Fibroblast of lung (primary cell): Measurements from ENCODE around the gene CPNE8. TPM values are rescaled to one million over a fixed set of nuclear protein-coding genes. Genes with fewer than 3 reads are reported as not detected.

Experiments
- DNase-seq, 2 donors: peaks; one replicate each; pipeline versions ENCODE4 v3.0.0 to v3.0.0-alpha.2; 2010; ENCODE audit warnings: low read depth in 2 of 2
- H2AFZ ChIP-seq: 2 replicates; pipeline ENCODE4 v1.5.1; 2012; ENCODE audit warnings: low read length, control low read depth, inconsistent platforms
- H3K27ac ChIP-seq: 2 replicates; pipeline ENCODE4 v1.5.1; 2011; ENCODE audit warnings: low read length, control low read depth; ENCODE audit not compliant: insufficient read depth
- H3K27me3 ChIP-seq: 2 replicates; pipeline ENCODE4 v1.5.1; 2011; ENCODE audit warnings: mild to moderate bottlenecking, low read length; ENCODE audit not compliant: control insufficient read depth, insufficient read depth
- H3K36me3 ChIP-seq: 2 replicates; pipeline ENCODE4 v1.5.1; 2011; ENCODE audit warnings: low read length; ENCODE audit not compliant: control insufficient read depth, insufficient read depth
- H3K4me1 ChIP-seq: 2 replicates; pipeline ENCODE4 v1.5.1; 2011; ENCODE audit warnings: low read length; ENCODE audit not compliant: control insufficient read depth, insufficient read depth; ENCODE audit errors: extremely low read depth
- H3K4me2 ChIP-seq: 2 replicates; pipeline ENCODE4 v1.5.1; 2011; ENCODE audit warnings: low read length, control low read depth; ENCODE audit not compliant: insufficient read depth; ENCODE audit errors: extremely low read depth
- H3K4me3 ChIP-seq, 4 experiments: fragments of 200-600 bp in 1 of 4; sonication (generic) in 1 of 4; replicated peaks in 1 of 4; 2 replicates each; pipeline ENCODE4 v1.5.1; 2011 to 2016; ENCODE audit warnings: low read length in 4 of 4, low read depth in 3 of 4, mild to moderate bottlenecking in 3 of 4, control low read depth in 2 of 4, inconsistent platforms in 1 of 4, mixed read lengths in 1 of 4; ENCODE audit not compliant: insufficient read depth in 1 of 4; ENCODE audit errors: control extremely low read depth in 1 of 4
- H3K79me2 ChIP-seq: 2 replicates; pipeline ENCODE4 v1.5.1; 2012; ENCODE audit warnings: mild to moderate bottlenecking, low read length, inconsistent platforms; ENCODE audit not compliant: control insufficient read depth, insufficient read depth
- H3K9ac ChIP-seq: 2 replicates; pipeline ENCODE4 v1.5.1; 2011; ENCODE audit warnings: mild to moderate bottlenecking, low read length, control low read depth; ENCODE audit not compliant: insufficient read depth
- H3K9me3 ChIP-seq: 2 replicates; pipeline ENCODE4 v1.5.1; 2012; ENCODE audit warnings: low read depth, low read length; ENCODE audit not compliant: control insufficient read depth, insufficient read depth
- H4K20me1 ChIP-seq: 2 replicates; pipeline ENCODE4 v1.5.1; 2011; ENCODE audit warnings: low read length; ENCODE audit not compliant: control insufficient read depth, insufficient read depth; ENCODE audit errors: extremely low read depth
- EZH2 ChIP-seq: IDR thresholded peaks from 2 replicates; pipeline ENCODE4 v1.5.1; 2012; ENCODE audit warnings: low read length, control low read depth, mild to moderate bottlenecking; ENCODE audit errors: missing control alignments
- polyA plus RNA-seq, 2 donors: library from polyadenylated mRNA; depleted of rRNA in 1 of 2; stranded (reverse) in 1 of 2; unstranded in 1 of 2; fragments of >200 nt; gene quantifications; 2 replicates each; pipeline ENCODE4 v1.2.1, GENCODE V29; 2011 to 2012; ENCODE audit warnings: missing spikeins in 1 of 2
- total RNA-seq: library from RNA; depleted of rRNA; stranded (reverse); fragments of >200 nt; gene quantifications from 2 replicates; pipeline ENCODE4 v1.2.1, GENCODE V29; 2014
- TF ChIP-seq, protein P1 (sequence below), 2 donors: IDR thresholded peaks in 1 of 2; conservative IDR thresholded peaks in 1 of 2; 1 replicate in 1 of 2; 2 replicates in 1 of 2; pipeline ENCODE4 v1.5.1; 2011 to 2012; ENCODE audit warnings: low read length in 2 of 2, control low read depth in 1 of 2, inconsistent platforms in 1 of 2, low read depth in 1 of 2, mild to moderate bottlenecking in 1 of 2

The CPNE8 gene
- total and polyA plus RNA-seq, 2 donors (not counting 1 experiment from before 2014, with no cell fraction given), result 9.8 to 13.4 TPM

DNA sequence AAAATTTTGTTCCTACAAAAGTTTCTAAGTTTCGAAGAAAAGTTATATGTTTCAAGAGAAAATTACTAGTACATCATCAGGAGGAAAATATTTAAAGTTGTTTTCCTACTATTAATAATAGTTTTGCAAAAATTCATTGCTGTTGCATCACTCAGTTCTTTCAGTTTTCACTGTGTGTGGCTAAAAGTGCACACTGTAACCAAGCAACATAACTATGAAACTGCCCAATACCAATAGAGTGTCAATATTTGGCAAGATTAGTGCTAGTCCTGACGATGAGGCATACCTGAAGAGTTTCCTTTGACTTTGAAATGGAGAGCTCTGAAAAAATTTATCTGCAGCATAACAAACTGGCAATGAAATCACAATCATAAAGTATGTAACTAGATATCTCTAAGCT is 194.3 kb downstream of the CPNE8 start:
- Histone ChIP-seq H2AFZ (no peak overlapping the region), H3K79me2 (no peaks in the 10 kb centered on the region), H3K9me3 (no peaks in the 10 kb centered on the region), H4K20me1 (no peaks in the 10 kb centered on the region), H3K9ac (no peak overlapping the region), H3K4me2 (no peak overlapping the region), H3K36me3 (no peaks in the 10 kb centered on the region), H3K4me1 (no peaks in the 10 kb centered on the region), H3K4me3 (no peak overlapping the region), H3K27me3 (no peaks in the 10 kb centered on the region), H3K27ac (no peak overlapping the region)
- TF ChIP-seq, protein P1, sequence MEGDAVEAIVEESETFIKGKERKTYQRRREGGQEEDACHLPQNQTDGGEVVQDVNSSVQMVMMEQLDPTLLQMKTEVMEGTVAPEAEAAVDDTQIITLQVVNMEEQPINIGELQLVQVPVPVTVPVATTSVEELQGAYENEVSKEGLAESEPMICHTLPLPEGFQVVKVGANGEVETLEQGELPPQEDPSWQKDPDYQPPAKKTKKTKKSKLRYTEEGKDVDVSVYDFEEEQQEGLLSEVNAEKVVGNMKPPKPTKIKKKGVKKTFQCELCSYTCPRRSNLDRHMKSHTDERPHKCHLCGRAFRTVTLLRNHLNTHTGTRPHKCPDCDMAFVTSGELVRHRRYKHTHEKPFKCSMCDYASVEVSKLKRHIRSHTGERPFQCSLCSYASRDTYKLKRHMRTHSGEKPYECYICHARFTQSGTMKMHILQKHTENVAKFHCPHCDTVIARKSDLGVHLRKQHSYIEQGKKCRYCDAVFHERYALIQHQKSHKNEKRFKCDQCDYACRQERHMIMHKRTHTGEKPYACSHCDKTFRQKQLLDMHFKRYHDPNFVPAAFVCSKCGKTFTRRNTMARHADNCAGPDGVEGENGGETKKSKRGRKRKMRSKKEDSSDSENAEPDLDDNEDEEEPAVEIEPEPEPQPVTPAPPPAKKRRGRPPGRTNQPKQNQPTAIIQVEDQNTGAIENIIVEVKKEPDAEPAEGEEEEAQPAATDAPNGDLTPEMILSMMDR (conservative IDR thresholded peaks at IDR 0.05 in 1 of 2, IDR thresholded peaks at IDR 0.05 in 1 of 2; ENCODE audit: low read depth in 1 of 2, low read length in 2 of 2), result no peak
- no peak for TF ChIP-seq EZH2
- DNase-seq, result no peak

DNA sequence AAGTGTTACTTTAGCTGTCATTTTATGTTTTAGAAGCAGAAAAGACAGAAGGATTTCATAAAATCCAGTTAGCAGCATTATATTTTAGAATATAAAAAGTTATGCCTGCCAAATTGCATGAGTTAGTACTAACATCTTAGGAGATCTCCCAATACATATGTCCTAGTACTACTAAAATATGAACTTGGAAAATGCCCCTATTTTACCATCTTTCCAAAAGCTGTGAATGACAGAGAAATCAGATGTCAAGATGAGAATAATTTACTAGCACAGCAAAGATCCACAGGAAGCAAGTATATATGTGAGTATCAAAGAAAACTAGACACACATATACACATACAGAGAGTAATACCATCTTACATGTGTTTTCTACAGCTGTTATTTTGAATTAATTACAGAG is 196.9 kb downstream of the CPNE8 start:
- Histone ChIP-seq H2AFZ (no peak overlapping the region), H3K4me2 (no peak overlapping the region), H3K9me3 (no peaks in the 10 kb centered on the region), H3K9ac (no peak overlapping the region), H3K36me3 (no peaks in the 10 kb centered on the region), H3K27me3 (no peaks in the 10 kb centered on the region), H4K20me1 (no peaks in the 10 kb centered on the region), H3K79me2 (no peaks in the 10 kb centered on the region), H3K4me3 (no peak overlapping the region), H3K4me1 (no peaks in the 10 kb centered on the region), H3K27ac (no peak overlapping the region)
- TF ChIP-seq EZH2, result no peak
- TF ChIP-seq, protein P1 (conservative IDR thresholded peaks at IDR 0.05 in 1 of 2, IDR thresholded peaks at IDR 0.05 in 1 of 2; ENCODE audit: low read depth in 1 of 2, low read length in 2 of 2), result no peak
- no peak for DNase-seq

DNA sequence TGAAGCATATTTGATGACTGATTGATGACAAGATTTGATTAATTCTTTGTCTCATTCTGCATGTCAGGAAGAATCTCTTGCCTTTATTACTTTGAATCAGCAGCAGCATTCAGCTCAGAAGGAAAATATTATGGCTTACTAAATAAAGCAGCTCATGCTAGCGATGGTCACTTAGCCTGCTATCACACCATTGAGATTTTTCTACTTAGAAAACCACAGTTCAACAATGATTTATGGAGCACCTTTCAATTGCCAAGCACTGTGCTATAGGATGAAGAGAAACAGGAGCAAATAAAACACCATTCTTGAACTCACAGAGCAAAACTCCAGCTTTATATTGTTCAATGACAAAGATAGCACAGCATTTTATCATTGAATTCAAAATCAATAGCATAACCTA is 197.7 kb downstream of the CPNE8 start:
- no peak overlapping the region for H3K4me2 ChIP-seq
- H3K27ac ChIP-seq, result no peak overlapping the region
- no peak overlapping the region for H3K9ac ChIP-seq
- H3K79me2 ChIP-seq, result no peaks in the 10 kb centered on the region
- H3K4me1 ChIP-seq, result no peaks in the 10 kb centered on the region
- DNase-seq, result no peak
- H4K20me1 ChIP-seq, result no peaks in the 10 kb centered on the region
- no peak overlapping the region for H2AFZ ChIP-seq
- H3K9me3 ChIP-seq, result no peaks in the 10 kb centered on the region
- TF ChIP-seq, protein P1 (conservative IDR thresholded peaks at IDR 0.05 in 1 of 2, IDR thresholded peaks at IDR 0.05 in 1 of 2; ENCODE audit: low read depth in 1 of 2, low read length in 2 of 2), result no peak
- TF ChIP-seq EZH2, result no peak
- no peaks in the 10 kb centered on the region for H3K36me3 ChIP-seq
- no peaks in the 10 kb centered on the region for H3K27me3 ChIP-seq
- no peak overlapping the region for H3K4me3 ChIP-seq
